HEK293 (cell line): ENCODE data around the gene RBM17.
A peak's percentile ranks its signal among the peaks of the same experiment; 100 is the strongest.

ENCODE experiments used
- CTCF ChIA-PET: fragments of 350-600 bp; formaldehyde crosslinking; extraction: SDS; loops from one replicate; lab custom pipeline; 2021; ENCODE audit warnings: antibody characterized with exemption; lab: Yijun Ruan, JAX
- POLR2A ChIA-PET: fragments of 300-600 bp; formaldehyde crosslinking; extraction: SDS; loops from one replicate; lab custom pipeline; 2020; ENCODE audit warnings: antibody characterized with exemption, inconsistent platforms; lab: Yijun Ruan, JAX
- H3K27ac ChIP-seq: fragments of 200-500 bp; sonication (Bioruptor generic); 2 replicates; pipeline ENCODE4 v1.5.1; 2014; ENCODE audit warnings: low read depth, low read length, control low read depth, inconsistent platforms; ENCODE audit errors: extremely low read depth
- H3K36me3 ChIP-seq, 2 experiments: fragments of 200-500 bp in 1 of 2; sonication (Bioruptor generic) in 1 of 2; 1 replicate in 1 of 2; 2 replicates in 1 of 2; pipeline ENCODE4 v1.5.1; 2014 to 2017; ENCODE audit warnings: inconsistent platforms in 2 of 2, low read length in 2 of 2; ENCODE audit not compliant: control insufficient read depth in 2 of 2, insufficient read depth in 1 of 2
- H3K4me1 ChIP-seq: fragments of 200-500 bp; sonication (Bioruptor generic); 2 replicates; pipeline ENCODE4 v1.5.1; 2014; ENCODE audit warnings: mild to moderate bottlenecking, low read length, inconsistent platforms; ENCODE audit not compliant: control insufficient read depth, insufficient read depth
- H3K4me3 ChIP-seq: 2 replicates; pipeline ENCODE4 v1.5.1; 2011; ENCODE audit warnings: low read depth, mild to moderate bottlenecking, control low read depth, low read length, moderate library complexity
- H3K9me3 ChIP-seq: fragments of 200-500 bp; sonication (Bioruptor generic); 2 replicates; pipeline ENCODE4 v1.5.1; 2014; ENCODE audit warnings: low read depth, low read length, inconsistent platforms; ENCODE audit not compliant: control insufficient read depth, insufficient read depth
- GFI1B ChIP-seq: fragments of 450-650 bp; formaldehyde crosslinking; IDR thresholded peaks from 2 replicates; pipeline ENCODE4 v1.5.1; 2016; ENCODE audit warnings: missing biosample characterization, missing genetic modification characterization
- PRDM4 ChIP-seq: fragments of 450-650 bp; formaldehyde crosslinking; IDR thresholded peaks from 2 replicates; pipeline ENCODE4 v1.5.1; 2017; ENCODE audit warnings: missing biosample characterization, missing genetic modification characterization
- WT1 ChIP-seq: fragments of 450-650 bp; formaldehyde crosslinking; IDR thresholded peaks from 2 replicates; pipeline ENCODE4 v1.5.1; 2016; ENCODE audit warnings: missing biosample characterization, missing genetic modification characterization
- ZFP37 ChIP-seq: fragments of 450-650 bp; formaldehyde crosslinking; IDR thresholded peaks from 2 replicates; pipeline ENCODE4 v1.5.1; 2016; ENCODE audit warnings: missing biosample characterization, missing genetic modification characterization
- ZFP69B ChIP-seq: fragments of 450-650 bp; formaldehyde crosslinking; IDR thresholded peaks from 2 replicates; pipeline ENCODE4 v1.5.1; 2016; ENCODE audit warnings: missing biosample characterization, missing genetic modification characterization
- ZNF10 ChIP-seq: fragments of 450-650 bp; formaldehyde crosslinking; IDR thresholded peaks from 2 replicates; pipeline ENCODE4 v1.5.1; 2017; ENCODE audit warnings: missing biosample characterization, missing genetic modification characterization
- ZNF112 ChIP-seq: fragments of 450-650 bp; formaldehyde crosslinking; IDR thresholded peaks from 2 replicates; pipeline ENCODE4 v1.5.0; 2017; ENCODE audit warnings: missing biosample characterization, missing genetic modification characterization
- ZNF138 ChIP-seq: fragments of 450-650 bp; formaldehyde crosslinking; IDR thresholded peaks from 2 replicates; pipeline ENCODE4 v1.5.1; 2016; ENCODE audit warnings: missing biosample characterization, missing genetic modification characterization, borderline replicate concordance
- ZNF16 ChIP-seq: fragments of 450-650 bp; formaldehyde crosslinking; IDR thresholded peaks from 2 replicates; pipeline ENCODE4 v1.5.1; 2016; ENCODE audit warnings: low read depth, missing biosample characterization, missing genetic modification characterization
- ZNF184 ChIP-seq: fragments of 450-650 bp; IDR thresholded peaks from 2 replicates; pipeline ENCODE4 v1.5.1; 2018; ENCODE audit warnings: missing biosample characterization, mild to moderate bottlenecking, missing genetic modification characterization
- ZNF221 ChIP-seq: fragments of 450-650 bp; formaldehyde crosslinking; IDR thresholded peaks from 2 replicates; pipeline ENCODE4 v1.5.1; 2017; ENCODE audit warnings: missing biosample characterization, missing genetic modification characterization, borderline replicate concordance
- ZNF544 ChIP-seq: fragments of 450-650 bp; formaldehyde crosslinking; IDR thresholded peaks from 2 replicates; pipeline ENCODE4 v1.5.0; 2017; ENCODE audit warnings: missing biosample characterization, missing genetic modification characterization
- ZNF639 ChIP-seq: fragments of 450-650 bp; formaldehyde crosslinking; IDR thresholded peaks from 2 replicates; pipeline ENCODE4 v1.5.1; 2016; ENCODE audit warnings: missing biosample characterization, missing genetic modification characterization
- ZNF792 ChIP-seq: fragments of 450-650 bp; formaldehyde crosslinking; IDR thresholded peaks from 2 replicates; pipeline ENCODE4 v1.5.1; 2016; ENCODE audit warnings: missing biosample characterization, missing genetic modification characterization
- ZSCAN30 ChIP-seq: fragments of 450-650 bp; IDR thresholded peaks from 2 replicates; pipeline ENCODE4 v1.5.1; 2018; ENCODE audit warnings: missing biosample characterization, mild to moderate bottlenecking, missing genetic modification characterization, moderate library complexity
- TF ChIP-seq, protein P1 (sequence below): fragments of 450-650 bp; formaldehyde crosslinking; IDR thresholded peaks from 2 replicates; pipeline ENCODE4 v1.5.1; 2016; ENCODE audit warnings: missing biosample characterization, missing genetic modification characterization
- TF ChIP-seq, protein P2 (sequence below): fragments of 450-650 bp; formaldehyde crosslinking; IDR thresholded peaks from 2 replicates; pipeline ENCODE4 v1.5.1; 2016; ENCODE audit warnings: missing biosample characterization, missing genetic modification characterization
- TF ChIP-seq, protein P3 (sequence below): fragments of 450-650 bp; formaldehyde crosslinking; conservative IDR thresholded peaks from 2 replicates; pipeline ENCODE4 v1.5.1; 2016; ENCODE audit warnings: low read depth, missing biosample characterization, missing genetic modification characterization

The RBM17 gene

GRCh38 chr10:6108072-6108471 lies 19.2 kb downstream of the RBM17 start:
- H3K9me3 ChIP-seq: no peaks in the 10 kb centered on the region
- H3K4me1 ChIP-seq: no peaks in the 10 kb centered on the region
- TF ChIP-seq WT1 (tag by site-specific recombination): peak; percentile 39; the same call in 1 of the 2 replicates
- TF ChIP-seq, protein P1, sequence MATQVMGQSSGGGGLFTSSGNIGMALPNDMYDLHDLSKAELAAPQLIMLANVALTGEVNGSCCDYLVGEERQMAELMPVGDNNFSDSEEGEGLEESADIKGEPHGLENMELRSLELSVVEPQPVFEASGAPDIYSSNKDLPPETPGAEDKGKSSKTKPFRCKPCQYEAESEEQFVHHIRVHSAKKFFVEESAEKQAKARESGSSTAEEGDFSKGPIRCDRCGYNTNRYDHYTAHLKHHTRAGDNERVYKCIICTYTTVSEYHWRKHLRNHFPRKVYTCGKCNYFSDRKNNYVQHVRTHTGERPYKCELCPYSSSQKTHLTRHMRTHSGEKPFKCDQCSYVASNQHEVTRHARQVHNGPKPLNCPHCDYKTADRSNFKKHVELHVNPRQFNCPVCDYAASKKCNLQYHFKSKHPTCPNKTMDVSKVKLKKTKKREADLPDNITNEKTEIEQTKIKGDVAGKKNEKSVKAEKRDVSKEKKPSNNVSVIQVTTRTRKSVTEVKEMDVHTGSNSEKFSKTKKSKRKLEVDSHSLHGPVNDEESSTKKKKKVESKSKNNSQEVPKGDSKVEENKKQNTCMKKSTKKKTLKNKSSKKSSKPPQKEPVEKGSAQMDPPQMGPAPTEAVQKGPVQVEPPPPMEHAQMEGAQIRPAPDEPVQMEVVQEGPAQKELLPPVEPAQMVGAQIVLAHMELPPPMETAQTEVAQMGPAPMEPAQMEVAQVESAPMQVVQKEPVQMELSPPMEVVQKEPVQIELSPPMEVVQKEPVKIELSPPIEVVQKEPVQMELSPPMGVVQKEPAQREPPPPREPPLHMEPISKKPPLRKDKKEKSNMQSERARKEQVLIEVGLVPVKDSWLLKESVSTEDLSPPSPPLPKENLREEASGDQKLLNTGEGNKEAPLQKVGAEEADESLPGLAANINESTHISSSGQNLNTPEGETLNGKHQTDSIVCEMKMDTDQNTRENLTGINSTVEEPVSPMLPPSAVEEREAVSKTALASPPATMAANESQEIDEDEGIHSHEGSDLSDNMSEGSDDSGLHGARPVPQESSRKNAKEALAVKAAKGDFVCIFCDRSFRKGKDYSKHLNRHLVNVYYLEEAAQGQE (tag by site-specific recombination): no peak
- ChIA-PET CTCF (interaction anchor here (0.7 to 3.4 kb wide), 4 partner anchors 94 to 298 kb away, joined by 3 to 23 read pairs (median 9); partner anchors contain the start of gene PFKFB3), POLR2A (no interaction called here)
- peaks cover 37 to 93% of the 10 kb centered on the region in 2 experiments for H3K36me3 ChIP-seq
- H3K27ac ChIP-seq: 0 out of 2 replicates have a peak overlapping the region, but pooled peaks have one; percentile 14
- H3K4me3 ChIP-seq: no peak overlapping the region

DNA sequence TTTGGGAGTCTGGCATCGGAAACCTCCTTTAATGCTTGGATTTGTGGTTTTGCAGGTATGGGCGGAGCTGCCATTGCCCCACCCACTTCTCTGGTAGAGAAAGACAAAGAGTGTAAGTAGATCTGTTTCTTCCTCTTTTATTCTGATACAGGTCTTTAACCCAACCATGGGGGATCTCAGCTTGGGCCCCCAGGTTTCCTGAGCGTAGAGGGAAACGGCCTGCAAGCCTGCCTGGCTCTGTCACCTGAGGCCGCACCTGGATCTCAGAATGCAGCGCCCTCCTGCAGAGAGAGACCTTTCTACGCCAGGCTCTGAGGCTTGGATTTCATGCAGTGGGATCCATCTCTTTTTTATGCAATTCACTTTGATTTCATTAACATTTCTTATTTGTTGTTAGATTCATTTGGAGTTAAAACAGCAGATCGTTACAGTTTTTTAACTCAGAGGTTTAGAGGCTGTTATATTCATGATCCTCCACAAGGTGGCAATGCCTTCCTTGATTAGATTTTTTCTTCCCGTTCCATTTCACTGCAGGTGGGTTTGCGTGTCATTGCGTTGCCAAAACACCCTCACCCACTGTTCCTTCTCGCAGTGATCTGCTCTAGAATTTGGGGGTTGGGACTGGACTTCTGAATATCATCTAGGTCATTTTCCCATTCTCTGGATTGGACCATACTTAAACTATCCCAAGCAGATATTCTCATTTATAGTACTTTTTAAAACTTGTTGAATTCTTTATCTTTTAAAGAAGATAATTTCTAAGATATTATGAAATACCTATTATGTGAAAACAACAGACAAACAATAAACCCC lies 20.0 kb downstream of the RBM17 start:
- CTCF ChIA-PET: interaction anchor here (0.7 to 3.4 kb wide), 3 partner anchors 94 to 297 kb away, joined by 7 to 23 read pairs (median 11); partner anchors contain the start of gene PFKFB3
- TF ChIP-seq ZNF10 (tag by site-specific recombination): no peak
- no peak for TF ChIP-seq ZNF112 (tag by site-specific recombination)
- TF ChIP-seq, protein P2, sequence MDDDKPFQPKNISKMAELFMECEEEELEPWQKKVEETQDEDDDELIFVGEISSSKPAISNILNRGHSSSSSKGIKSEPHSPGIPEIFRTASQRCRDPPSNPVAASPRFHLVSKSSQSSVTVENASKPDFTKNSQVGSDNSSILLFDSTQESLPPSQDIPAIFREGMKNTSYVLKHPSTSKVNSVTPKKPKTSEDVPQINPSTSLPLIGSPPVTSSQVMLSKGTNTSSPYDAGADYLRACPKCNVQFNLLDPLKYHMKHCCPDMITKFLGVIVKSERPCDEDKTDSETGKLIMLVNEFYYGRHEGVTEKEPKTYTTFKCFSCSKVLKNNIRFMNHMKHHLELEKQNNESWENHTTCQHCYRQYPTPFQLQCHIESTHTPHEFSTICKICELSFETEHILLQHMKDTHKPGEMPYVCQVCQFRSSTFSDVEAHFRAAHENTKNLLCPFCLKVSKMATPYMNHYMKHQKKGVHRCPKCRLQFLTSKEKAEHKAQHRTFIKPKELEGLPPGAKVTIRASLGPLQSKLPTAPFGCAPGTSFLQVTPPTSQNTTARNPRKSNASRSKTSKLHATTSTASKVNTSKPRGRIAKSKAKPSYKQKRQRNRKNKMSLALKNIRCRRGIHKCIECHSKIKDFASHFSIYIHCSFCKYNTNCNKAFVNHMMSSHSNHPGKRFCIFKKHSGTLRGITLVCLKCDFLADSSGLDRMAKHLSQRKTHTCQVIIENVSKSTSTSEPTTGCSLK (tag by site-specific recombination): no peak
- no peak for TF ChIP-seq ZNF138 (tag by site-specific recombination)
- TF ChIP-seq ZFP69B (tag by site-specific recombination): no peak
- TF ChIP-seq ZNF792 (tag by site-specific recombination): no peak
- TF ChIP-seq PRDM4 (tag by site-specific recombination): no peak
- no peak for TF ChIP-seq ZFP37 (tag by site-specific recombination)
- TF ChIP-seq GFI1B: no peak
- TF ChIP-seq ZNF544 (tag by site-specific recombination): no peak
- TF ChIP-seq ZNF221 (tag by site-specific recombination): no peak
- no peak for TF ChIP-seq ZNF639 (tag by site-specific recombination)
- TF ChIP-seq ZSCAN30 (tag by site-specific recombination): 0 out of 2 replicates have a peak, but pooled peaks have one; percentile 18
- no peak for TF ChIP-seq ZNF184 (tag by site-specific recombination)
- no peak for TF ChIP-seq ZNF16
- TF ChIP-seq, protein P3, sequence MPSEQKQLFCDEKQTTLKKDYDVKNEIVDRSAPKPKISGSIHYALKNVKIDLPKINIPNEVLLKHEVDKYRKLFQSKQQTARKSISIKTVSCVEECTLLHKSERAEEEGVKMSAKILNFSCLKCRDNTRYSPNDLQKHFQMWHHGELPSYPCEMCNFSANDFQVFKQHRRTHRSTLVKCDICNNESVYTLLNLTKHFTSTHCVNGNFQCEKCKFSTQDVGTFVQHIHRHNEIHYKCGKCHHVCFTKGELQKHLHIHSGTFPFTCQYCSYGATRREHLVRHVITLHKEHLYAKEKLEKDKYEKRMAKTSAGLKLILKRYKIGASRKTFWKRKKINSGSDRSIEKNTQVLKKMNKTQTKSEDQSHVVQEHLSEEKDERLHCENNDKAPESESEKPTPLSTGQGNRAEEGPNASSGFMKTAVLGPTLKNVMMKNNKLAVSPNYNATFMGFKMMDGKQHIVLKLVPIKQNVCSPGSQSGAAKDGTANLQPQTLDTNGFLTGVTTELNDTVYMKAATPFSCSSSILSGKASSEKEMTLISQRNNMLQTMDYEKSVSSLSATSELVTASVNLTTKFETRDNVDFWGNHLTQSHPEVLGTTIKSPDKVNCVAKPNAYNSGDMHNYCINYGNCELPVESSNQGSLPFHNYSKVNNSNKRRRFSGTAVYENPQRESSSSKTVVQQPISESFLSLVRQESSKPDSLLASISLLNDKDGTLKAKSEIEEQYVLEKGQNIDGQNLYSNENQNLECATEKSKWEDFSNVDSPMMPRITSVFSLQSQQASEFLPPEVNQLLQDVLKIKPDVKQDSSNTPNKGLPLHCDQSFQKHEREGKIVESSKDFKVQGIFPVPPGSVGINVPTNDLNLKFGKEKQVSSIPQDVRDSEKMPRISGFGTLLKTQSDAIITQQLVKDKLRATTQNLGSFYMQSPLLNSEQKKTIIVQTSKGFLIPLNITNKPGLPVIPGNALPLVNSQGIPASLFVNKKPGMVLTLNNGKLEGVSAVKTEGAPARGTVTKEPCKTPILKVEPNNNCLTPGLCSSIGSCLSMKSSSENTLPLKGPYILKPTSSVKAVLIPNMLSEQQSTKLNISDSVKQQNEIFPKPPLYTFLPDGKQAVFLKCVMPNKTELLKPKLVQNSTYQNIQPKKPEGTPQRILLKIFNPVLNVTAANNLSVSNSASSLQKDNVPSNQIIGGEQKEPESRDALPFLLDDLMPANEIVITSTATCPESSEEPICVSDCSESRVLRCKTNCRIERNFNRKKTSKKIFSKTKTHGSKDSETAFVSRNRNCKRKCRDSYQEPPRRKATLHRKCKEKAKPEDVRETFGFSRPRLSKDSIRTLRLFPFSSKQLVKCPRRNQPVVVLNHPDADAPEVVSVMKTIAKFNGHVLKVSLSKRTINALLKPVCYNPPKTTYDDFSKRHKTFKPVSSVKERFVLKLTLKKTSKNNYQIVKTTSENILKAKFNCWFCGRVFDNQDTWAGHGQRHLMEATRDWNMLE (tag by site-specific recombination): no peak

More for the DNA sequence above, 20.0 kb downstream of the RBM17 start:
- Histone ChIP-seq H3K27ac (no peak overlapping the region), H3K9me3 (no peaks in the 10 kb centered on the region), H3K4me1 (no peaks in the 10 kb centered on the region), H3K36me3 (peaks cover 44 to 94% of the 10 kb centered on the region in 2 experiments), H3K4me3 (no peak overlapping the region)
- POLR2A ChIA-PET: no interaction called here
